Transverse colon (tissue), 3 donors: Measurements from ENCODE around the gene PLEKHG4B.

Experiments
- EP300 ChIP-seq: sonication (generic); formaldehyde crosslinking; IDR thresholded peaks from one replicate; pipeline ENCODE4 v1.6.1; 2017; ENCODE audit warnings: antibody characterized with exemption, low read depth
- TF ChIP-seq, protein P1 (sequence below), 5 experiments: fragments of 200-600 bp in 3 of 5; fragments of 450-650 bp in 2 of 5; sonication (generic) in 3 of 5; IDR thresholded peaks; 1 replicate in 2 of 5; 2 replicates in 3 of 5; pipeline ENCODE4 v1.5.1; 2016 to 2017; ENCODE audit warnings: antibody characterized with exemption in 5 of 5, inconsistent platforms in 3 of 5, mild to moderate bottlenecking in 2 of 5, moderate library complexity in 1 of 5

GRCh38 chr5:176296-176823 is 84.4 kb downstream of the PLEKHG4B start:
- TF ChIP-seq, protein P1, sequence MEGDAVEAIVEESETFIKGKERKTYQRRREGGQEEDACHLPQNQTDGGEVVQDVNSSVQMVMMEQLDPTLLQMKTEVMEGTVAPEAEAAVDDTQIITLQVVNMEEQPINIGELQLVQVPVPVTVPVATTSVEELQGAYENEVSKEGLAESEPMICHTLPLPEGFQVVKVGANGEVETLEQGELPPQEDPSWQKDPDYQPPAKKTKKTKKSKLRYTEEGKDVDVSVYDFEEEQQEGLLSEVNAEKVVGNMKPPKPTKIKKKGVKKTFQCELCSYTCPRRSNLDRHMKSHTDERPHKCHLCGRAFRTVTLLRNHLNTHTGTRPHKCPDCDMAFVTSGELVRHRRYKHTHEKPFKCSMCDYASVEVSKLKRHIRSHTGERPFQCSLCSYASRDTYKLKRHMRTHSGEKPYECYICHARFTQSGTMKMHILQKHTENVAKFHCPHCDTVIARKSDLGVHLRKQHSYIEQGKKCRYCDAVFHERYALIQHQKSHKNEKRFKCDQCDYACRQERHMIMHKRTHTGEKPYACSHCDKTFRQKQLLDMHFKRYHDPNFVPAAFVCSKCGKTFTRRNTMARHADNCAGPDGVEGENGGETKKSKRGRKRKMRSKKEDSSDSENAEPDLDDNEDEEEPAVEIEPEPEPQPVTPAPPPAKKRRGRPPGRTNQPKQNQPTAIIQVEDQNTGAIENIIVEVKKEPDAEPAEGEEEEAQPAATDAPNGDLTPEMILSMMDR (IDR thresholded peaks at IDR 0.05), result no peak
- TF ChIP-seq EP300, result no peak
